Endothelial cell of umbilical vein (primary cell): ENCODE measurements around the gene NTN3.

ENCODE experiments used
- EZH2 ChIP-seq: IDR thresholded peaks from 2 replicates; pipeline ENCODE4 v1.6.1; 2012; ENCODE audit warnings: borderline replicate concordance, low read depth, mild to moderate bottlenecking, moderate library complexity, low read length, inconsistent platforms; ENCODE audit not compliant: severe bottlenecking
- FOS ChIP-seq: IDR thresholded peaks from 2 replicates; pipeline ENCODE4 v1.6.1; 2011; ENCODE audit warnings: mild to moderate bottlenecking, low read length, moderate library complexity, borderline replicate concordance; ENCODE audit not compliant: insufficient read depth
- GATA2 ChIP-seq: IDR thresholded peaks from 2 replicates; pipeline ENCODE4 v1.7.0; 2011; ENCODE audit warnings: low read depth, mild to moderate bottlenecking, moderate library complexity, mixed read lengths, low read length; ENCODE audit not compliant: insufficient read length, insufficient read depth
- JUN ChIP-seq: IDR thresholded peaks from 2 replicates; pipeline ENCODE4 v1.6.1; 2011; ENCODE audit warnings: borderline replicate concordance, low read depth; ENCODE audit not compliant: insufficient read length, insufficient read depth
- MAX ChIP-seq: IDR thresholded peaks from 2 replicates; pipeline ENCODE4 v1.6.1; 2011; ENCODE audit not compliant: insufficient read depth, insufficient read length
- MYC ChIP-seq: IDR thresholded peaks from one replicate; pipeline ENCODE4 v1.6.1; 2011; ENCODE audit warnings: mild to moderate bottlenecking, low read depth, low read length
- POLR2A ChIP-seq: IDR thresholded peaks from 2 replicates; pipeline ENCODE4 v1.6.1; 2012; ENCODE audit warnings: low read depth, mild to moderate bottlenecking, control low read depth, low read length
- POLR2AphosphoS5 ChIP-seq: IDR thresholded peaks from 2 replicates; pipeline ENCODE4 v1.6.1; 2012; ENCODE audit warnings: low read depth, mild to moderate bottlenecking, control low read depth, low read length, moderate library complexity; ENCODE audit not compliant: insufficient read depth
- TF ChIP-seq, protein P1 (sequence below), 2 donors: IDR thresholded peaks; 1 replicate in 1 of 2; 2 replicates in 1 of 2; pipeline ENCODE4 v1.5.1; 2011; ENCODE audit warnings: low read length in 2 of 2, mild to moderate bottlenecking in 2 of 2, moderate library complexity in 2 of 2, control low read depth in 1 of 2, inconsistent platforms in 1 of 2, low read depth in 1 of 2; ENCODE audit not compliant: insufficient read depth in 1 of 2; ENCODE audit errors: extremely low read depth in 1 of 2

GRCh38 chr16:2473446-2473926 is 2.4 kb downstream of the NTN3 start:
- TF ChIP-seq, protein P1, sequence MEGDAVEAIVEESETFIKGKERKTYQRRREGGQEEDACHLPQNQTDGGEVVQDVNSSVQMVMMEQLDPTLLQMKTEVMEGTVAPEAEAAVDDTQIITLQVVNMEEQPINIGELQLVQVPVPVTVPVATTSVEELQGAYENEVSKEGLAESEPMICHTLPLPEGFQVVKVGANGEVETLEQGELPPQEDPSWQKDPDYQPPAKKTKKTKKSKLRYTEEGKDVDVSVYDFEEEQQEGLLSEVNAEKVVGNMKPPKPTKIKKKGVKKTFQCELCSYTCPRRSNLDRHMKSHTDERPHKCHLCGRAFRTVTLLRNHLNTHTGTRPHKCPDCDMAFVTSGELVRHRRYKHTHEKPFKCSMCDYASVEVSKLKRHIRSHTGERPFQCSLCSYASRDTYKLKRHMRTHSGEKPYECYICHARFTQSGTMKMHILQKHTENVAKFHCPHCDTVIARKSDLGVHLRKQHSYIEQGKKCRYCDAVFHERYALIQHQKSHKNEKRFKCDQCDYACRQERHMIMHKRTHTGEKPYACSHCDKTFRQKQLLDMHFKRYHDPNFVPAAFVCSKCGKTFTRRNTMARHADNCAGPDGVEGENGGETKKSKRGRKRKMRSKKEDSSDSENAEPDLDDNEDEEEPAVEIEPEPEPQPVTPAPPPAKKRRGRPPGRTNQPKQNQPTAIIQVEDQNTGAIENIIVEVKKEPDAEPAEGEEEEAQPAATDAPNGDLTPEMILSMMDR (IDR thresholded peaks at IDR 0.05; ENCODE audit: extremely low read depth in 1 of 2, insufficient read depth in 1 of 2, low read depth in 1 of 2, low read length in 2 of 2): no peak
- TF ChIP-seq MAX (no peak), MYC (no peak), POLR2A (no peak), JUN (no peak), POLR2AphosphoS5 (no peak), EZH2 (no peak), FOS (no peak), GATA2 (no peak)
